ENCODE results near the gene PRKCQ. TPM values are rescaled to one million over a fixed set of nuclear protein-coding genes. Genes with fewer than 3 reads are reported as not detected.
A peak's percentile ranks its signal among the peaks of the same experiment; 100 is the strongest.

Gene PRKCQ
- total and polyA plus RNA-seq, 11 donors: 0.04 to 2.0 (median 0.13) TPM; not detected in 1

DNA sequence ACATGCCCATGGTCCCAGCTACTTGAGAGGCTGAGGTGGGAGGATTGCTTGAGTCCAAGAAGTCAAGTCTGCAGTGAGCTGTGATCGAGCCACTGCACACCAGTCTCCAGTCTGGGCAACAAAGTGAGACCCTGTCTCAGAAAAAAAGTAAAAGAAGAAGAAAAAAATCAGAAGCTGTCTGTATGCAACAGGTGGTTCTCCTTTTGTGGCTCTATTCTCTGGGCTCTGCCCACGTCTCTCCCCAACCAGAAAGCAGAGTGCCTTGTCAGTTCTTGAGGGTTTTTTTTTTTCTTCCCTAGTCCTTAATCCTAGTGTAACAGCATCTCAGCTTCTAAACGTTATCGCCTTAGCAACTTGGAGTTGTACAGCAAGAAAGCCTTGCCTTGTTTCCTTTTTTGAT is 89.5 kb downstream of the PRKCQ start:
- intact Hi-C loops (cut with DNase I): no loop called here

DNA sequence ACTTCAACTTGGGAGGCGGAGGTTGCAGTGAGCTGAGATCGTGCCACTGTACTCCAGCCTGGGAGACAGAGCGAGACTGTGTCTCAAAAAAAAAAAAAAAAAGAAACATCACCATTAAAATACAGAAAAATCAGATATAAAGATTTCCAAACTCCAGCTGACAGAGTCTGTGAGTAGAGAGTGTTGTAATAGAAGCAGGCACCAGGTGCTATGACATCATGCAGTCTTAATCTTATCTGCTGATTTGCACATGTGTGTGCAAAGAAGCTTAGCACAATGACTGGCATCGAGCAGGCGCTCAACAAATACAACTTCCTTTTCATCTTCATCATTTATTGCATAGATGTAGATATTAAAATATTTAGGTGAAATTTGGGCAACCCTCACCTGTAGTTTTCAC is 92.2 kb downstream of the PRKCQ start:
- no peak for ATAC-seq
- H3K27me3 ChIP-seq: peaks cover 0 to 5% (median 0%) of the 10 kb centered on the region in 9 donors
- no peak for DNase-seq
- no peaks in the 10 kb centered on the region for H3K9me3 ChIP-seq
- intact Hi-C loops (cut with DNase I): no loop called here
- H3K4me1 ChIP-seq: peaks cover 0 to 7% (median 0%) of the 10 kb centered on the region in 12 donors
- H3K4me3 ChIP-seq: no peak overlapping the region
- 73 to 91% (median 86%) methylated on average over 5 of the region's 5 CpGs for WGBS, 4 donors
- no peak overlapping the region for H3K27ac ChIP-seq
- H3K36me3 ChIP-seq: no peaks in the 10 kb centered on the region
- no peak for TF ChIP-seq POLR2A (IDR thresholded peaks at IDR 0.05)
- TF ChIP-seq CTCF (IDR thresholded peaks at IDR 0.05): no peak

More for the DNA sequence above, 89.5 kb downstream of the PRKCQ start:
- H3K36me3 ChIP-seq: no peaks in the 10 kb centered on the region
- ATAC-seq (no peak), DNase-seq (no peak)
- no peak for TF ChIP-seq CTCF (IDR thresholded peaks at IDR 0.05)
- no peak for TF ChIP-seq POLR2A (IDR thresholded peaks at IDR 0.05)
- peak overlapping the region in 1 of 12 donors; percentile 51 for H3K27ac ChIP-seq
- no peak overlapping the region for H3K4me3 ChIP-seq
- no peaks in the 10 kb centered on the region for H3K9me3 ChIP-seq
- peaks cover 0 to 25% (median 0%) of the 10 kb centered on the region in 12 donors for H3K4me1 ChIP-seq
- H3K27me3 ChIP-seq: peaks cover 0 to 6% (median 0%) of the 10 kb centered on the region in 9 donors
- 62 to 70% (median 67%) methylated on average over 4 of the region's 4 CpGs for WGBS, 4 donors

- intact Hi-C loops (cut with DNase I): no loop called here
- H3K4me1 ChIP-seq: peaks cover 0 to 11% (median 0%) of the 10 kb centered on the region in 12 donors
- 80 to 88% (median 83%) methylated on average over 6 of the region's 6 CpGs for WGBS, 4 donors
- H3K36me3 ChIP-seq: no peaks in the 10 kb centered on the region
- H3K9me3 ChIP-seq: no peaks in the 10 kb centered on the region
- no peak for ATAC-seq
- TF ChIP-seq POLR2A (IDR thresholded peaks at IDR 0.05) (no peak), CTCF (IDR thresholded peaks at IDR 0.05) (no peak)
- no peak overlapping the region for H3K4me3 ChIP-seq
- H3K27ac ChIP-seq: no peak overlapping the region
- H3K27me3 ChIP-seq: peaks cover 0 to 3% (median 0%) of the 10 kb centered on the region in 9 donors
- DNase-seq: no peak
These were observed 93.8 kb downstream of the PRKCQ start for GRCh38 chr10:6486309-6486708.

- Histone ChIP-seq H3K36me3 (no peaks in the 10 kb centered on the region), H3K27ac (peak overlapping the region in 1 of 12 donors; percentile 24), H3K4me1 (peaks cover 0 to 11% (median 0%) of the 10 kb centered on the region in 12 donors), H3K9me3 (no peaks in the 10 kb centered on the region), H3K27me3 (no peaks in the 10 kb centered on the region), H3K4me3 (no peak overlapping the region)
- no peak for ATAC-seq
- no peak for DNase-seq
- WGBS, 4 donors: 81 to 88% (median 85%) methylated on average over 9 of the region's 9 CpGs
- intact Hi-C loops (cut with DNase I): no loop called here
- TF ChIP-seq POLR2A (IDR thresholded peaks at IDR 0.05): no peak
- TF ChIP-seq CTCF (IDR thresholded peaks at IDR 0.05): no peak
These were observed 97.2 kb downstream of the PRKCQ start for GRCh38 chr10:6482737-6483357.
